ENCODE results near the gene TMEM87B. TPM values are rescaled to one million over a fixed set of nuclear protein-coding genes. Genes with fewer than 3 reads are reported as not detected.

The TMEM87B gene
- total and polyA plus RNA-seq, 12 donors, result 8.9 to 37.5 (median 29.1) TPM

DNA sequence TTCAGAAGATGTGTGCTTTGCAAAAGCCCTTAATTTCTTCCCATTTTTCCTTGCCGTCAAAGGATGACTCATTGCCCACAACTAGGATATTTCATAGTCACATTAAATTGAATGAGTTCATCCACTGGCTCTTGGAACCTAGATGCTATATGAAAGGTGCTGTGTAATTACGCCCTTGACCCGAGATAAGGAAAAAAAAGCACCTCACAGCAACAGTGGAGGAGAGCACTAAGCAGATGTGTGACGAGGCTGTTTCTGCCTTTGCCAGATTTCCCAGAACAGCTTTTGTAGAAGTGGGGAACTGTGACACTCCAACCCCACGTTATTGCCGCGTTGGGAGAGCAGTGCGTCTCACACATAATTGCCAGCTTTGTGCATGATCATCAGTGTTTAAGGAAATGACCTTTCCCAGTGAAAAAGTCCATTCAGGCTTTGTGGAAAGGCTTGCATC, 33.3 kb upstream of the TMEM87B start:
- WGBS, 4 donors, result 49 to 62% (median 57%) methylated on average over 8 of the region's 8 CpGs

DNA sequence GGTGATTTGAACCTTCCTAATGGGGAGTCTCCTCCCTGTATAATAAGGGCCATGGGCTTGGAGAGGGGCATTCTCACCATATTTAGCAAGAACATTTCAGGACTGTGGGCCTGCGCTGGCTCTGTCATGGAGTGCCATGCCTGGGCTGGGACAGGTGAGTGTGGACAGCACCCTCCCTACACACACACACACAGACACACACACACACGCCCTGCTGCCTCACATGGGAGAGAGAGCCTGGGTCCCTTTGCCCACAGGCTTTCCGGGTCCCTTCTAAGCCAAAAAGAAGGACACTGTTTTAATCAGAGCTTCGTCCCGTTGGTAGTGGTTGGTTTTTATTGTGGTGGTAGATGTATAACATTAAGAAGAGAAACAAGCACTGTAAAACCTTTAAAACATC, 31.4 kb upstream of the TMEM87B start:
- DNase-seq, result no peak
- intact Hi-C loops (cut with DNase I), result loop anchor here in 1 of 2 donors (10.0 kb wide), 1 partner anchor 119 kb away; no protein-coding TSS in a partner anchor
- no peaks in the 10 kb centered on the region for H3K9me3 ChIP-seq (replicated peaks in 1 of 3)
- TF ChIP-seq, protein P1, sequence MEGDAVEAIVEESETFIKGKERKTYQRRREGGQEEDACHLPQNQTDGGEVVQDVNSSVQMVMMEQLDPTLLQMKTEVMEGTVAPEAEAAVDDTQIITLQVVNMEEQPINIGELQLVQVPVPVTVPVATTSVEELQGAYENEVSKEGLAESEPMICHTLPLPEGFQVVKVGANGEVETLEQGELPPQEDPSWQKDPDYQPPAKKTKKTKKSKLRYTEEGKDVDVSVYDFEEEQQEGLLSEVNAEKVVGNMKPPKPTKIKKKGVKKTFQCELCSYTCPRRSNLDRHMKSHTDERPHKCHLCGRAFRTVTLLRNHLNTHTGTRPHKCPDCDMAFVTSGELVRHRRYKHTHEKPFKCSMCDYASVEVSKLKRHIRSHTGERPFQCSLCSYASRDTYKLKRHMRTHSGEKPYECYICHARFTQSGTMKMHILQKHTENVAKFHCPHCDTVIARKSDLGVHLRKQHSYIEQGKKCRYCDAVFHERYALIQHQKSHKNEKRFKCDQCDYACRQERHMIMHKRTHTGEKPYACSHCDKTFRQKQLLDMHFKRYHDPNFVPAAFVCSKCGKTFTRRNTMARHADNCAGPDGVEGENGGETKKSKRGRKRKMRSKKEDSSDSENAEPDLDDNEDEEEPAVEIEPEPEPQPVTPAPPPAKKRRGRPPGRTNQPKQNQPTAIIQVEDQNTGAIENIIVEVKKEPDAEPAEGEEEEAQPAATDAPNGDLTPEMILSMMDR (IDR thresholded peaks at IDR 0.05), result no peak
- TF ChIP-seq POLR2A (IDR thresholded peaks at IDR 0.05), result no peak
- H3K27me3 ChIP-seq, result no peaks in the 10 kb centered on the region
- H3K4me3 ChIP-seq, result no peak overlapping the region
- peak overlapping the region in 4 of 5 donors; percentile 0 to 70 (median 39) for H3K27ac ChIP-seq
- H3K36me3 ChIP-seq (replicated peaks in 1 of 2), result peaks cover 0 to 46% of the 10 kb centered on the region in 2 donors
- 90 to 98% (median 93%) methylated on average over 4 to 5 of the region's 5 CpGs for WGBS, 4 donors
- H3K4me1 ChIP-seq (replicated peaks in 1 of 2), result peaks cover under 1 to 31% of the 10 kb centered on the region in 2 donors

More for the DNA sequence above, 33.3 kb upstream of the TMEM87B start:
- Histone ChIP-seq H3K4me1 (replicated peaks in 1 of 2) (peaks cover 0 to 29% of the 10 kb centered on the region in 2 donors), H3K36me3 (replicated peaks in 1 of 2) (peaks cover 0 to 50% of the 10 kb centered on the region in 2 donors), H3K9me3 (replicated peaks in 1 of 3) (no peaks in the 10 kb centered on the region), H3K27me3 (no peaks in the 10 kb centered on the region), H3K4me3 (no peak overlapping the region), H3K27ac (peak overlapping the region in 3 of 5 donors; percentile 6 to 60 (median 53))
- DNase-seq, result peak in 1 of 7 donors; percentile 21
- TF ChIP-seq POLR2A (IDR thresholded peaks at IDR 0.05), result no peak
- TF ChIP-seq, protein P1 (IDR thresholded peaks at IDR 0.05), result no peak
- intact Hi-C loops (cut with DNase I), result loop anchor here in 1 of 2 donors (10.0 kb wide), 1 partner anchor 117 kb away; no protein-coding TSS in a partner anchor

DNA sequence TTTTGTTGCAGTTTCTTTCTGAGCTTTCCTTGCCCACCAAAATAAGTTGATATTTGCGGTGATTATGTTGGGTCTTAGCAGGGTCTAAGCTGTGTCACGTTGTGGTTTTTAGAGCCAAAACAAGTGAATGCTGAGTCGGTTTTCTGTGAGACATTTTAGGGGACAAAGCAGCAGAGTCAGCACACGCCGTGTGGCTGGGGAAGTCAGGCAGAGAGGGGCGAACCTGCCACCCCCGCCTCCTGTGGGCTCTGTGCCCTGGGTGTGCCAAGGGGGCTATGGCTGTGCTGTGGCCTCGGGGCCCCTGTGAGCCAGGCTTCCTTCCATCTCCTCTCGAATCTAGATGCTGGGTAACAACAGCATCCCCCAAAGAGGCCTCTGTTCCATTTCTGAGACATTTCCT, 30.8 kb upstream of the TMEM87B start:
- no peak for DNase-seq
- 74 to 83% (median 80%) methylated on average over 5 to 9 of the region's 9 CpGs for WGBS, 4 donors
- Histone ChIP-seq H3K4me3 (no peak overlapping the region), H3K4me1 (replicated peaks in 1 of 2) (peaks cover 6 to 36% of the 10 kb centered on the region in 2 donors), H3K9me3 (replicated peaks in 1 of 3) (no peaks in the 10 kb centered on the region), H3K27me3 (no peaks in the 10 kb centered on the region), H3K27ac (peak overlapping the region in 3 of 5 donors; percentile 0 to 70 (median 55)), H3K36me3 (replicated peaks in 1 of 2) (peaks cover 0 to 45% of the 10 kb centered on the region in 2 donors)
- TF ChIP-seq, protein P1 (IDR thresholded peaks at IDR 0.05), result no peak
- TF ChIP-seq POLR2A (IDR thresholded peaks at IDR 0.05), result no peak
- intact Hi-C loops (cut with DNase I), result loop anchor here in 1 of 2 donors (10.0 kb wide), 1 partner anchor 119 kb away; no protein-coding TSS in a partner anchor

DNA sequence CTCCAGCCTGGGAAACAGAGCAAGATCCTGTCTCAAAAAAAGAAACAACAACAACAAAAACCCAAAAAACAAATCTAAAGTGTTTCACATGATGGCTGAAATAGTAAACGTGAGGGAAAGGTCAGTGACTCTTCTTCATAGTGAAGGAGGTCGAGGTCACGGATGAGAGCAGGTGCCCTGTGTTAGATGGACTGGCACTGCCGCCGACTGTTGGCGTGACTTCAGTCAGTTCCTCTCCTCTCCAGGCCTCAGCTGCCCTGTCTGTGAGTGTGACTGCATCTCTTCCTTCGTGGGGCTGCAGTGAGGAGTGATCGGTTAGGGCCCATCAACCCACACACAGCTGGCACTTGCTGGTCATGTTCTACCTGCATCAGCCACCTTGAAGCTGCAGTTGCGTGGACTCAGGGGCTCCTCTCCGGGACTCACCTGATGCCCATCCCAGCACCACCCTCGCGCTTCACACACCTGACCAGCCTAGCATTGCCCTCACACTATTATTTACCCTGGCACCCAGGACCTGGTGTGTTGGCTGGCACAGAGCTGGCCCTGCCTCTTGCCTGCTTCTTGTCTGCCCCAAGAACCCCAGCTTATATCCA, 30.1 kb upstream of the TMEM87B start:
- no peaks in the 10 kb centered on the region for H3K27me3 ChIP-seq
- DNase-seq, result peak in 3 of 7 donors; percentile 52 to 65 (median 55)
- 61 to 83% (median 67%) methylated on average over 9 to 12 of the region's 12 CpGs for WGBS, 4 donors
- peaks cover 7 to 43% of the 10 kb centered on the region in 2 donors for H3K4me1 ChIP-seq (replicated peaks in 1 of 2)
- peak overlapping the region in 2 of 5 donors; percentile 55 to 75 for H3K27ac ChIP-seq
- peaks cover 0 to 38% of the 10 kb centered on the region in 2 donors for H3K36me3 ChIP-seq (replicated peaks in 1 of 2)
- no peak overlapping the region for H3K4me3 ChIP-seq
- intact Hi-C loops (cut with DNase I), result loop anchor here in 1 of 2 donors (10.0 kb wide), 1 partner anchor 120 kb away; no protein-coding TSS in a partner anchor
- no peaks in the 10 kb centered on the region for H3K9me3 ChIP-seq (replicated peaks in 1 of 3)
- TF ChIP-seq, protein P1 (IDR thresholded peaks at IDR 0.05), result no peak
- no peak for TF ChIP-seq POLR2A (IDR thresholded peaks at IDR 0.05)

Data from adrenal gland (tissue), 12 donors.